GM23248 (cell line): ENCODE results near the gene RIMS4.

ENCODE experiments used
- EZH2 ChIP-seq: fragments of 200-600 bp; sonication (generic); IDR thresholded peaks from 2 replicates; pipeline ENCODE4 v1.6.1; 2018; ENCODE audit warnings: antibody characterized with exemption, mild to moderate bottlenecking; ENCODE audit not compliant: insufficient read depth, poor library complexity, severe bottlenecking
- EZH2phosphoT487 ChIP-seq: fragments of 200-600 bp; sonication (generic); IDR thresholded peaks from 2 replicates; pipeline ENCODE4 v1.6.1; 2018; ENCODE audit warnings: antibody characterized with exemption, moderate library complexity, mild to moderate bottlenecking, low read depth; ENCODE audit not compliant: insufficient read depth

DNA sequence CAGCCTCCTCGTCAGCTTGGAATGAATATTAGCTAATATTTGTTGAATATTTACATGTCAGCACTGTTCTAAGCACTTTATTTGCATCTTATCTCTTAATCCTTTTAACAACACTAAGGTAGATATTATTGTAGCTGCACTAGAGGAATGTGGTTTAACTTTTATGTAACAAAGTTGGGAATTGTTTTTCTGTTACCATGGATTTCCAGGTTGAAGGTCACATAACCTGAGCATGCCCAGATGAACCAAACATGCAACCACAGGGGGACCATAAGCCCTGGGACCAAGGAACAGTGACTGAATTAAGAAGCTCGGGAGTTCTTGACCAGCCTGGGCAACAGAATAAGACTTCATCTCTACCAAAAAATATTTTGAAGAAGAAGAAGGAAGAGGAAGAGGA is 46.1 kb upstream of the RIMS4 start:
- TF ChIP-seq EZH2 (no peak), EZH2phosphoT487 (no peak)
